ENCODE measurements around the gene TMED9. TPM values are rescaled to one million over a fixed set of nuclear protein-coding genes. Genes with fewer than 3 reads are reported as not detected.
A peak's percentile ranks its signal among the peaks of the same experiment; 100 is the strongest.

The TMED9 gene
- total and polyA plus RNA-seq, 2 experiments from 2014 or later: 146 to 317 TPM

GRCh38 chr5:177595026-177595585 lies 3.1 kb downstream of the TMED9 start:
- no peak for DNase-seq (ENCODE audit: low read depth in 1 of 2, low spot score in 1 of 2)
- Histone ChIP-seq H3K36me3 (peaks cover 16% of the 10 kb centered on the region), H3K4me3 (no peak overlapping the region)

GRCh38 chr5:177595991-177596774 lies 4.2 kb downstream of the TMED9 start:
- Histone ChIP-seq H3K27me3 (no peaks in the 10 kb centered on the region), H3K4me1 (ENCODE audit: low read depth) (peaks cover 5% of the 10 kb centered on the region)

More at GRCh38 chr5:177595026-177595585, 3.1 kb downstream of the TMED9 start:
- no peak for TF ChIP-seq CTCF (IDR thresholded peaks at IDR 0.05; ENCODE audit: low read depth, low read length)
- no peak overlapping the region for H3K27ac ChIP-seq
- H3K4me1 ChIP-seq (ENCODE audit: low read depth): no peaks in the 10 kb centered on the region
- H3K9me3 ChIP-seq (ENCODE audit: low read depth): no peaks in the 10 kb centered on the region
- peaks cover 9% of the 10 kb centered on the region for H3K27me3 ChIP-seq

GRCh38 chr5:177596775-177597238 lies 4.8 kb downstream of the TMED9 start:
- no peak for TF ChIP-seq CTCF (IDR thresholded peaks at IDR 0.05; ENCODE audit: low read depth, low read length)
- H3K27ac ChIP-seq: no peak overlapping the region
- H3K9me3 ChIP-seq (ENCODE audit: low read depth): no peaks in the 10 kb centered on the region
- peaks cover 5% of the 10 kb centered on the region for H3K4me1 ChIP-seq (ENCODE audit: low read depth)
- H3K4me3 ChIP-seq: no peak overlapping the region
- H3K36me3 ChIP-seq: peaks cover 16% of the 10 kb centered on the region
- no peaks in the 10 kb centered on the region for H3K27me3 ChIP-seq
- DNase-seq (ENCODE audit: low read depth in 1 of 2, low spot score in 1 of 2): no peak

More at GRCh38 chr5:177595991-177596774, 4.2 kb downstream of the TMED9 start:
- no peak for DNase-seq (ENCODE audit: low read depth in 1 of 2, low spot score in 1 of 2)
- peaks cover 16% of the 10 kb centered on the region for H3K36me3 ChIP-seq
- no peak for TF ChIP-seq CTCF (IDR thresholded peaks at IDR 0.05; ENCODE audit: low read depth, low read length)
- no peak overlapping the region for H3K4me3 ChIP-seq
- H3K9me3 ChIP-seq (ENCODE audit: low read depth): no peaks in the 10 kb centered on the region
- H3K27ac ChIP-seq: no peak overlapping the region

- peaks cover 16% of the 10 kb centered on the region for H3K36me3 ChIP-seq
- TF ChIP-seq CTCF (IDR thresholded peaks at IDR 0.05; ENCODE audit: low read depth, low read length): no peak
- H3K27ac ChIP-seq: no peak overlapping the region
- H3K4me3 ChIP-seq: no peak overlapping the region
- no peaks in the 10 kb centered on the region for H3K9me3 ChIP-seq (ENCODE audit: low read depth)
- no peaks in the 10 kb centered on the region for H3K27me3 ChIP-seq
- peaks cover 5% of the 10 kb centered on the region for H3K4me1 ChIP-seq (ENCODE audit: low read depth)
- DNase-seq (ENCODE audit: low read depth in 1 of 2, low spot score in 1 of 2): no peak
Measured at GRCh38 chr5:177598477-177598876, 6.5 kb downstream of the TMED9 start.

GRCh38 chr5:177599731-177600507 lies 7.9 kb downstream of the TMED9 start, which contains the start of gene B4GALT7:
Gene B4GALT7 (plus strand): TSS chr5:177600132. CDS start chr5:177600211, 79 bp downstream.
- DNase-seq (ENCODE audit: low read depth in 1 of 2, low spot score in 1 of 2): peak; percentile 88 to 92
- Histone ChIP-seq H3K27me3 (no peaks in the 10 kb centered on the region), H3K27ac (peak within 1 kb of the TSS; percentile 89), H3K36me3 (peaks cover 5% of the 10 kb centered on the region), H3K9me3 (ENCODE audit: low read depth) (no peaks in the 10 kb centered on the region), H3K4me3 (peak within 1 kb of the TSS; percentile 78), H3K4me1 (ENCODE audit: low read depth) (peaks cover 5% of the 10 kb centered on the region)
- no peak for TF ChIP-seq CTCF (IDR thresholded peaks at IDR 0.05; ENCODE audit: low read depth, low read length)
